ENCODE results near the gene MROH9. TPM values are rescaled to one million over a fixed set of nuclear protein-coding genes. Genes with fewer than 3 reads are reported as not detected.

Gene MROH9
- total RNA-seq, 4 donors from 2014 or later: not detected

GRCh38 chr1:170970256-170970655, 34.9 kb downstream of the MROH9 start:
- Histone ChIP-seq H3K36me3 (no peaks in the 10 kb centered on the region), H3K4me1 (no peaks in the 10 kb centered on the region), H3K27me3 (no peaks in the 10 kb centered on the region), H3K9me3 (no peaks in the 10 kb centered on the region), H3K27ac (no peak overlapping the region), H3K4me3 (no peak overlapping the region)
- DNase-seq (ENCODE audit: low spot score in 2 of 2): no peak
- WGBS: 63% methylated on average over 3 of the region's 3 CpGs
- TF ChIP-seq POLR2A (IDR thresholded peaks at IDR 0.05): no peak
- no peak for TF ChIP-seq EP300 (IDR thresholded peaks at IDR 0.05)
- no peak for TF ChIP-seq CTCF (IDR thresholded peaks at IDR 0.05)
- no peak for TF ChIP-seq POLR2AphosphoS5 (IDR thresholded peaks at IDR 0.05)

GRCh38 chr1:170978371-170978910, 43.1 kb downstream of the MROH9 start:
- Histone ChIP-seq H3K9me3 (no peaks in the 10 kb centered on the region), H3K36me3 (no peaks in the 10 kb centered on the region), H3K27ac (no peak overlapping the region), H3K4me3 (no peak overlapping the region), H3K4me1 (no peaks in the 10 kb centered on the region), H3K27me3 (no peaks in the 10 kb centered on the region)
- no CpG with 5 or more reads among the region's 2 CpGs for WGBS
- TF ChIP-seq CTCF (IDR thresholded peaks at IDR 0.05): no peak
- no peak for TF ChIP-seq POLR2A (IDR thresholded peaks at IDR 0.05)
- no peak for TF ChIP-seq EP300 (IDR thresholded peaks at IDR 0.05)
- no peak for TF ChIP-seq POLR2AphosphoS5 (IDR thresholded peaks at IDR 0.05)
- DNase-seq (ENCODE audit: low spot score in 2 of 2): no peak

GRCh38 chr1:170985406-170985805, 50.1 kb downstream of the MROH9 start:
- no peaks in the 10 kb centered on the region for H3K36me3 ChIP-seq
- no peaks in the 10 kb centered on the region for H3K27me3 ChIP-seq
- no peaks in the 10 kb centered on the region for H3K4me1 ChIP-seq
- no peaks in the 10 kb centered on the region for H3K9me3 ChIP-seq
- DNase-seq (ENCODE audit: low spot score in 2 of 2): no peak
- H3K4me3 ChIP-seq: no peak overlapping the region
- WGBS: 90% methylated on average over 1 of the region's 1 CpG
- no peak overlapping the region for H3K27ac ChIP-seq
- TF ChIP-seq CTCF (IDR thresholded peaks at IDR 0.05) (no peak), POLR2A (IDR thresholded peaks at IDR 0.05) (no peak)

- Histone ChIP-seq H3K27ac (no peak overlapping the region), H3K9me3 (no peaks in the 10 kb centered on the region), H3K4me3 (no peak overlapping the region), H3K36me3 (no peaks in the 10 kb centered on the region), H3K4me1 (no peaks in the 10 kb centered on the region), H3K27me3 (no peaks in the 10 kb centered on the region)
- DNase-seq (ENCODE audit: low spot score in 2 of 2): no peak
- TF ChIP-seq POLR2A (IDR thresholded peaks at IDR 0.05) (no peak), CTCF (IDR thresholded peaks at IDR 0.05) (no peak), POLR2AphosphoS5 (IDR thresholded peaks at IDR 0.05) (no peak), EP300 (IDR thresholded peaks at IDR 0.05) (no peak)
- WGBS: 78% methylated on average over 3 of the region's 3 CpGs
These were observed 51.6 kb downstream of the MROH9 start for GRCh38 chr1:170986901-170987300.

- H3K27me3 ChIP-seq: no peaks in the 10 kb centered on the region
- no peaks in the 10 kb centered on the region for H3K4me1 ChIP-seq
- no peak overlapping the region for H3K4me3 ChIP-seq
- no peaks in the 10 kb centered on the region for H3K36me3 ChIP-seq
- H3K9me3 ChIP-seq: no peaks in the 10 kb centered on the region
- no peak for TF ChIP-seq POLR2A (IDR thresholded peaks at IDR 0.05)
- no peak for TF ChIP-seq CTCF (IDR thresholded peaks at IDR 0.05)
- TF ChIP-seq POLR2AphosphoS5 (IDR thresholded peaks at IDR 0.05): no peak
- TF ChIP-seq EP300 (IDR thresholded peaks at IDR 0.05): no peak
- DNase-seq (ENCODE audit: low spot score in 2 of 2): no peak
- 91% methylated on average over 5 of the region's 5 CpGs for WGBS
- no peak overlapping the region for H3K27ac ChIP-seq
These were observed 52.1 kb downstream of the MROH9 start for GRCh38 chr1:170987424-170987823.

Data from suprapubic skin (tissue), 4 donors.